ENCODE results near the gene DROSHA. TPM values are rescaled to one million over a fixed set of nuclear protein-coding genes. Genes with fewer than 3 reads are reported as not detected.
"Not testable (repeated sequence)": the region's sequence is repeated elsewhere in the genome, so short reads cannot be mapped to it uniquely, and the experiment has no call there.

The DROSHA gene
- polyA plus RNA-seq, 4 donors, result 24.0 to 51.6 (median 31.3) TPM

DNA sequence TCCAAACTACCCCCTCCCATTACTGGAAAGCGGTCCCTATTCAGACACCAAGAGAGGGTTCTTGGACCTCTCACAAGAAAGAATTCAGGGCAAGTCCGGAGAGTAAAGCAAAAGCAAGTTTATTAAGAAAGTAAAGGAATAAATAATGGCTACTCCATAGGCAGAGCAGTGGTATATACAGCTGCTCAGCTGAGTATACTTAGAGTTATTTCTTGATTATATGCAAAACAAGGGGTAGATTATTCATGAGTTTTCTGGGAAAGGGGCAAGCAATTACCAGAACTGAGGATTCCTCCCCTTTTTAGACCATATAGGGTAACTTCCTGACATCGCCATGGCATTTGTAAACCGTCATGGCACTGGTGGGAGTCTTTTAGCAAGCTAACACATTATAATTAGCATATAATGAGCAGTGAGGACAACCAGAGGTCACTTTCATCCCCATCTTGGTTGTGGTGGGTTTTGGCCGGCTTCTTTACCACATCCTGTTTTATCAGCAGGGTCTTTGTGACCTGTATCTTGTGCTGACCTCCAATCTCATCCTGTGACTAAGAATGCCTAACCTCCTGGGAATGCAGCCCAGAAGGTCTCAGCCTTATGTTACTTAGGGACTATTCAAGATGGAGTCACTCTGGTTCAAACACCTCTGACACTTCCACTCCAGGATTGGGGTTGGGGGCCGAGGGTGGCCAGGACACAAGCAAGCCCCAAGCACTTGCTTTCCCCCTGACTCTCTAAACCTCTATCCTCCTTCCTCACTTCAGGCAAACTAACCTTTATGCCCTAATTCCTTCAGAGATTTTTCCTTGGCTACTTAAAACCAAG, 170.0 kb downstream of the DROSHA start:
- not testable (repeated sequence) for H3K9me3 ChIP-seq (ENCODE audit: control insufficient read depth in 2 of 2, insufficient read depth in 1 of 2, low read depth in 1 of 2, low read length in 1 of 2); H3K36me3 ChIP-seq (ENCODE audit: control insufficient read depth in 3 of 3, insufficient read depth in 2 of 3, low read depth in 1 of 3, low read length in 3 of 3); FAIRE-seq; DNase-seq; H3K4me3 ChIP-seq (ENCODE audit: low read depth in 1 of 3, low read length in 3 of 3); H3K4me1 ChIP-seq (ENCODE audit: control insufficient read depth in 3 of 3, insufficient read depth in 2 of 3, low read depth in 1 of 3, low read length in 2 of 3); H3K27ac ChIP-seq (ENCODE audit: low read depth in 1 of 3, low read length in 2 of 3); H3K27me3 ChIP-seq (ENCODE audit: control insufficient read depth in 3 of 3, insufficient read depth in 3 of 3, low read length in 3 of 3)
- 70 to 84% (median 79%) methylated on average over 6 of the region's 6 CpGs for WGBS, 3 donors

DNA sequence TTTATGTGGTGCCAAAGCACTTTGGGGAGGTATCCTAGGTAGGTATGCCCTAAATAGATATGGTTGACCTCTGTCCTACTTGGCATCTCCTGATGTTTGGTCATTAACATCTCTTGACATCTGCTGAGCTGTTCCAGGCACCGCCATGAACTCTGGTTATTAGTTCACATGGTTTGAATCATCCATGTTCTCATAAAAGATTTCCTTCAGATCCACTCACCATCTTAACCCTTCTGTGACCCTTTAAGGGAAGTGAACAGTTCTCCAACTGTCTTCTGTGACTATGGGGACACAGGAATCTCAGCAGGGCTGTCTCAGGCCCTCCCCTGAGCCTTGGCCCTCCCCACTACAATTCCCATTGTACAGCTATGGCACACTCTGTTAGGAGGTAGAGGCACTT, 170.7 kb downstream of the DROSHA start:
- H3K36me3 ChIP-seq (ENCODE audit: control insufficient read depth in 3 of 3, insufficient read depth in 2 of 3, low read depth in 1 of 3, low read length in 3 of 3), result no peaks in the 10 kb centered on the region
- DNase-seq, result no peak
- FAIRE-seq, result no peak
- no peak overlapping the region for H3K27ac ChIP-seq (ENCODE audit: low read depth in 1 of 3, low read length in 2 of 3)
- H3K4me1 ChIP-seq (ENCODE audit: control insufficient read depth in 3 of 3, insufficient read depth in 2 of 3, low read depth in 1 of 3, low read length in 2 of 3), result no peaks in the 10 kb centered on the region
- H3K9me3 ChIP-seq (ENCODE audit: control insufficient read depth in 2 of 2, insufficient read depth in 1 of 2, low read depth in 1 of 2, low read length in 1 of 2), result peaks cover 0 to 4% of the 10 kb centered on the region in 2 donors
- whole genome bisulfite sequencing, 3 donors, result 6 to 40% (median 24%) methylated on average over 1 of the region's 1 CpG
- H3K27me3 ChIP-seq (ENCODE audit: control insufficient read depth in 3 of 3, insufficient read depth in 3 of 3, low read length in 3 of 3), result peaks cover 0 to 4% (median 0%) of the 10 kb centered on the region in 3 donors
- no peak overlapping the region for H3K4me3 ChIP-seq (ENCODE audit: low read depth in 1 of 3, low read length in 3 of 3)

DNA sequence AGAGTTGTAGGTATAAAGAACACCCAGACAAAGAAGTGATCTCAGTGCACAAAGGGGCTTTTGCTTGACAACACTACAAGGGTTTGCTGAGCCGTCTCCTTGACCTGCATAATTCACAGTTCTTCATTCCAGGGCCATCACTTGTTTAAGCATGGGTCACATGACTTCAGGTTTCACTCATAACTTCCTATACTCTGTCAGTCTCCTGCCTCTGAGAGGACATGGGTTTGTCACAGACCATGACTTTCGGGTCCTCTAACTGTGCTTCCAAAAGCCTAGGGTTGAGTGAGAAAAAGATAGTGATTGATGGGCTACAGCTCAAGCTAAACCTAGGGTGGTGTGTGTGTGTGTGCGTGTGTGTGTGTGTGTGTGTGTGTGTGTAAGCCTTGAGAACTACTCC, 172.1 kb downstream of the DROSHA start:
- H3K36me3 ChIP-seq (ENCODE audit: control insufficient read depth in 3 of 3, insufficient read depth in 2 of 3, low read depth in 1 of 3, low read length in 3 of 3), result no peaks in the 10 kb centered on the region
- H3K27ac ChIP-seq (ENCODE audit: low read depth in 1 of 3, low read length in 2 of 3), result no peak overlapping the region
- no peak for DNase-seq
- peaks cover 0 to 8% of the 10 kb centered on the region in 2 donors for H3K9me3 ChIP-seq (ENCODE audit: control insufficient read depth in 2 of 2, insufficient read depth in 1 of 2, low read depth in 1 of 2, low read length in 1 of 2)
- no peak for FAIRE-seq
- WGBS, 3 donors, result 67 to 72% (median 72%) methylated on average over 3 of the region's 3 CpGs
- no peaks in the 10 kb centered on the region for H3K4me1 ChIP-seq (ENCODE audit: control insufficient read depth in 3 of 3, insufficient read depth in 2 of 3, low read depth in 1 of 3, low read length in 2 of 3)
- H3K4me3 ChIP-seq (ENCODE audit: low read depth in 1 of 3, low read length in 3 of 3), result no peak overlapping the region
- H3K27me3 ChIP-seq (ENCODE audit: control insufficient read depth in 3 of 3, insufficient read depth in 3 of 3, low read length in 3 of 3), result no peaks in the 10 kb centered on the region

DNA sequence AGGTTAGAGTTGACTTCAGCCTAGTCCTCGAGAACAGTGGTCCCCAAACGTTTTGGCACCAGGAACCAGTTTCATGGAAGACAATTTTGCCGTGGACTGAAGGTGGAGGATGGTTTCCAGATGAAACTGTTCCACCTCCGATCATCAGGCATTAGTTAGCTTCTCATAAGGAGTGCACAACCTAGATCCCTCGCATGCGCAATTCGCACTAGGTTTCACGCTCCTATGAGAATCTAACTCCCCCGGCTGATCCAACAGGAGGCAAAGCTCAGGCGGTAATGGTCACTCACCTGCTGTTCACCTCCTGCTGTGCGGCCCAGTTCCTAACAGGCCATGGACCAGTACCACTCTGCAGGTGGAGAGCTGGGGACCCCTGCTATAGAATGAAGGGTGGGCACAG, 174.9 kb downstream of the DROSHA start:
- Histone ChIP-seq H3K27me3 (ENCODE audit: control insufficient read depth in 3 of 3, insufficient read depth in 3 of 3, low read length in 3 of 3) (peaks cover 0 to 4% (median 0%) of the 10 kb centered on the region in 3 donors), H3K27ac (ENCODE audit: low read depth in 1 of 3, low read length in 2 of 3) (no peak overlapping the region), H3K9me3 (ENCODE audit: control insufficient read depth in 2 of 2, insufficient read depth in 1 of 2, low read depth in 1 of 2, low read length in 1 of 2) (peaks cover 0 to 4% of the 10 kb centered on the region in 2 donors), H3K4me3 (ENCODE audit: low read depth in 1 of 3, low read length in 3 of 3) (no peak overlapping the region), H3K4me1 (ENCODE audit: control insufficient read depth in 3 of 3, insufficient read depth in 2 of 3, low read depth in 1 of 3, low read length in 2 of 3) (no peaks in the 10 kb centered on the region), H3K36me3 (ENCODE audit: control insufficient read depth in 3 of 3, insufficient read depth in 2 of 3, low read depth in 1 of 3, low read length in 3 of 3) (no peaks in the 10 kb centered on the region)
- WGBS, 3 donors, result 84 to 86% (median 85%) methylated on average over 11 of the region's 11 CpGs
- FAIRE-seq (no peak), DNase-seq (no peak)

DNA sequence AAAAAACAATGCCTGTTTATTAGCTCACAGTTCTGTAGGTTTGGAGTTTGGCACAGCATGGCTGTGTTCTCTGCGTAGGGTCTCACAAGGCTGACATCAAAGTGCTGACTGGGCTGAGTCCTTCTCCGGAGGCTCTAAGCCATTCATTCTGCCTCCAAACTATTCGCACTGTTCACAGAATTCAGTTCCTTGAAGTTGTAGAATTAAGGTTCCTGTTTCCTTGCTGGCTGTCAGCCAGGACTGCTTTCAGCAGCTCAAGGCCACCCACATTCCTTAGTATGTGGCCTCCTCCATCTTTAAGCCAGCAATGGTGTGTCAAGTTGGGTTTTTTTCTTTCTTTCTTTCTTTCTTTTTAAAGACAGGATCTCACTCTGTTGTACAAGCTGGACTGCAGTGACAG, 176.6 kb downstream of the DROSHA start:
- no peak overlapping the region for H3K4me3 ChIP-seq (ENCODE audit: low read depth in 1 of 3, low read length in 3 of 3)
- FAIRE-seq (no peak), DNase-seq (peak in 1 of 2 donors; percentile 9)
- H3K27ac ChIP-seq (ENCODE audit: low read depth in 1 of 3, low read length in 2 of 3), result no peak overlapping the region
- no peaks in the 10 kb centered on the region for H3K36me3 ChIP-seq (ENCODE audit: control insufficient read depth in 3 of 3, insufficient read depth in 2 of 3, low read depth in 1 of 3, low read length in 3 of 3)
- H3K9me3 ChIP-seq (ENCODE audit: control insufficient read depth in 2 of 2, insufficient read depth in 1 of 2, low read depth in 1 of 2, low read length in 1 of 2), result peaks cover 0 to 4% of the 10 kb centered on the region in 2 donors
- WGBS, 3 donors, result 68 to 86% (median 71%) methylated on average over 3 of the region's 3 CpGs
- H3K27me3 ChIP-seq (ENCODE audit: control insufficient read depth in 3 of 3, insufficient read depth in 3 of 3, low read length in 3 of 3), result peaks cover 0 to 5% (median 0%) of the 10 kb centered on the region in 3 donors
- no peaks in the 10 kb centered on the region for H3K4me1 ChIP-seq (ENCODE audit: control insufficient read depth in 3 of 3, insufficient read depth in 2 of 3, low read depth in 1 of 3, low read length in 2 of 3)

Other genes starting within 250 kb of the DROSHA start
- gene C5orf22, start 208 bp upstream of the DROSHA start, polyA plus RNA-seq, result 10 to 100 TPM in 2 of 4 donors, 1 to 10 TPM in 2; 6.8 to 19.0 (median 9.5) TPM
- gene PDZD2, start 107.0 kb upstream of the DROSHA start, polyA plus RNA-seq, result 1 to 10 TPM in 3 of 4 donors, not detected in 1; 1.4 to 3.9 (median 3.7) TPM